ENCODE measurements around the gene SEMA4F.
A peak's percentile ranks its signal among the peaks of the same experiment; 100 is the strongest.

SEMA4F gene

DNA sequence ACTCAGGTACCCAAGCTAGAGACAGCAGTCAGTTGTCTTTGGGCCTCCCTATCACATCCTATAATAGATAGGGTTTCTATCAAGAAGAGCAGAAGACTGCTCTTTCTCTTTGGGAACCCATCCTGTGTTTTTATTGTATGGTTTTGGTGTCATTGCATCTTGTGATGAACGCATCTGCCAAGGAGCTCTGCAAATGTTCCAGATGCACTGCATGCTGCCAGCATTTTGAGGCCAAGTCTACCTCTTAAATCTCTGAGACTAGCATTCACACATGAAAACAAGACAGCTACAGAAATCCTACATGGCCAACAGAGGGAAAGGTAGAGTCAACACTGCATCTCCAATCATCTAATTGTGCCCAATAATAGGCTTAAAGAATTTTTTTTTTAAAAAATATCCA lies 14.0 kb downstream of the SEMA4F start:
- DNase-seq: no peak

DNA sequence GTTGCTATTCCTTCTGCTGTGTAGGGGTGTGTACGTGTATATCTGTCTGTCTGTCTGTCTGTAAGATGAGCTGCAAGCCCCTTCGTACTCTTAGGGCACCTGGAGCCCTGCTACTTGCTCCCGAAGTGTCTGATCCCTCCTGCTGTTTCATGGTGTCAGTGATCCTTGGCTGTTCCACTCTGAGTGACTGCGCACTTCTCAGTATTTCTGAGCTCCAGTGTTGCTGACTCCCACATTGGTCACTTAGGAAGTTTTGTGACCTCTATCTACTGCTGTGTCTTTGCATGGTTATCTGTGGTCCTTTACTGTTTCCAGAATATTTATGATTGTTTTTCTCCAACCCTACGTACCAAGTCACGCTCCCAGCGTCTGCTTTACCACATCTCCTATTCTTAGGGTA lies 16.2 kb downstream of the SEMA4F start:
- DNase-seq: no peak

DNA sequence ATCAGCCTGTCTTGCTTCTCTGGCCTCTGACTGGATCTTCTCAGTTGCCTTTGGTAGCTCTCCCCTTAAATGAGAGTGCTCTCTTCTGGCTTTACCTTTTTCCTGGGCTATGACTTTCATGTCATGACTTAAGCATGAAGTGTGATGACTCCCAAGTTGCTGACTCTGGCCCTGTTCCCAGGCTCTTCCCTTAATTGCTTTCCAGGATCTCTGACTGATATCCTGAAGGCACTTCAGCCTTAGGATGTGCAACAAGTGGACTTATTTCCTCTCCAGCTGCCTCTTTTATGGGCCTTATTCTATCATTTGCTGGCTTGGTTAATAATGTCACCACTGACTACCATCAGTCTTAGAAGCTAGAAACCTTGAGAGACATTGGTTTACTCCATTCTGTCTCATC lies 17.4 kb downstream of the SEMA4F start:
- no peak for DNase-seq

DNA sequence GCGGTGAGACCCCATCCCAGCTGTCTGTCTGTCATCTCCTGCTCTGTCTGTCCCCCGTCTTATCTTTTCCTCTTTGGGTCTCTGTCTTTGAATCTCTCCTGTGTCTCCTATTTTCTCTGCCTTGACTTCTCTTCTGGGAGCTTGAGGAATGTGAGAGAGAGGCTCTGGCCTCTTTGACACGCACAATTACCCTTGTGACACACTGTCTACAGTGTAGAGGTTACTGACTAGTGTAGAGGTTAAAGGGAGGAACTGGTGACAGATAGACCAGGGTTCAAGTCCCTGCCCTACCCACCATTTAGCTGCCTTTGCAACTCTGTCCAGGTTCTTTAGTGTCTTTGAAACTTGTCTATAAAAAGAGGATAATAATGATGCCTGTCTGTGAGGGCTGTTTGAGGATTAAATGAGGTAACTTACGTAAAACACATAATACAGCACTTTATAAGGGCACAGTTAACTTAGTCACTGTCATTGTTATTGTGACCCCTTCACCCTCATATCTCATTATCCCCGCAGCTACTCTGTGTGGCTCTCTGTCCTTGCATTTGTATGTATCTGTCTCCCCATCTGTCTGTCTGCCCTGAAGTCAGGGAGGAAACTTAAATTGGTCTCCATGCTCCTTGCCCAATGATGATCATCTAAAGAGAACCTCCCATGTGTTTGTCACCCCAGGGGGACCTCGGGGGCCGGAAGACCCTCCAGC lies 19.9 kb downstream of the SEMA4F start:
- DNase-seq: no peak

DNA sequence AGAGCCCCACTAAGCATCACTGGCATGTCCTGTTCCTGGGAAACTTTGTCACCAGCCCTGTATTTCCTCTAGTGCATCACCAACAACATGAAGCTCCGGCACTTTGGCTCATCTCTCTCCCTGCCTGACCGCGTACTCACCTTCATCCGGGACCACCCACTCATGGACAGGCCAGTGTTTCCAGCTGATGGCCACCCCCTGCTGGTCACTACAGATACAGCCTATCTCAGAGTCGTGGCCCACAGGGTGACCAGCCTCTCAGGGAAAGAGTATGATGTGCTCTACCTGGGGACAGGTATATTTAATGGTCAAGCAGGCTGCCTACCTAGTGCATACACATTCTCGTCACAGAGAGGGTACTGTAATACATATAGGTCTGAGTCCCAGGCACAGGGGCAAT lies 21.0 kb downstream of the SEMA4F start:
- DNase-seq: no peak

DNA sequence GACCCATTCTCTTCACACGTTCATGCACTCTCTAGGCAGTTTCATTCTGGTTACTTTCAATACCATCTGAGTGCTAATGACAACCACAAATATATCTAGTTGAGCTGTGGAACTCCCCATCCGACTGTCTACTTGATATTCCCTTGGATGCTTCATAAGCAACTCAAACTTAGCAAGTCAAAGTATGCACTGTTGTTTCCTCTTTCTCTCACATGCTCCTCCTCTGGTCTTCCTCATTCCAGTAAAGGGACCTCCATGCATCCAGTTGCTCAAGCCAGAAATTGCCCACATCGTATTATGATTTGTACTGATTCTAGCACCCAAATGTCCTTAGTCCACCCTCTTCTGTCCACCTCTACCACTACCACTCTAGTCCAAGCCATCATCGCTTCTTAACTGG lies 22.3 kb downstream of the SEMA4F start:
- no peak for DNase-seq

DNA sequence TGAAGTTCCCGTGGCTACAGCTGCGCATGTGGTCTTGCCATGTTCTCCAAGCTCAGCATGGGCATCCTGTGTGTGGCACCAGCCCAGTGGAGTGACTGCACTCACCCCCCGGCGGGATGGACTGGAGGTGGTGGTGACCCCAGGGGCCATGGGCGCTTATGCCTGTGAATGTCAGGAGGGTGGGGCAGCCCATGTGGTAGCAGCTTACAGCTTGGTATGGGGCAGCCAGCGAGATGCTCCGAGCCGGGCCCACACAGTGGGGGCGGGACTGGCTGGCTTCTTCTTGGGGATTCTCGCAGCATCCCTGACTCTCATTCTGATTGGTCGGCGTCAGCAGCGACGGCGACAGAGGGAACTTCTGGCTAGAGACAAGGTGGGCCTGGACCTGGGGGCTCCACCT lies 25.6 kb downstream of the SEMA4F start:
- DNase-seq: no peak

DNA sequence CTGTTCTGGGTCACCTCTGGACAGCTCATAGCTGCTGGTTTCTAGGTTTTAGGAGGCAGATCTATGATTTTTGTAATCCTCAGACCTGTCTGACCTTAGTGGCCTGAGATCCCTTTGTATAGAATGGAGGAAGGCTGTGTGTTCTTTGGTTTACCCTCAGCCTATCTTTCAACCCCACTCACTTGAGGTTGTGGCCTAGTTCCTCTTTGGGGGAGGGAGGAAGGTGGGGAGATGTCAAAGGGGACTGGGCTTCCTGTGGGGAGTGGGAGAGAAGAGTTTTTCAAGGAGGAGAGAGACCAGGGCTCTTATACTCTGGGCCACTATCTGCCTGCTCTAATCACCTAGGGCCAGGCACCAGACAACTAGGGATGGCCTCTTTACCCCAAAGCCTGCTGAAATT lies 28.5 kb downstream of the SEMA4F start:
- DNase-seq: no peak

DNA sequence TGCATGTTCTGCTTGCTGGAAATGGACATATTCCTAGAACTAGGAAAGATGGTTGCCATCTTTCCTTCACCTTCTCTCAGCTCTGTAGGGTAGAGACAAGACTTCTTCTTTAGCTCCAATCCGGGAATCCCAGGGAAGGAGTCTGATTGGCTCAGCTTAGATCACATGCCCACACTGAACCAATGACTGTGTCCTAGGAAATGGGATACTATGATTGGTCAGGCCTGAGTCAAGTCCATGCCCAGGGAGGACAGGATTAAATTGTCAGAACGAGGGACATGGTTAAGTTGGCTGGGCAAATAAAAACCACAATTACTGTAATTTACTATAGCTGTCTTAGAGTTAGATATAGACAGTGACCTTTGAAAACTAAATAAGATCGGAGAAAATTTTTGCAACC lies 31.4 kb downstream of the SEMA4F start:
- DNase-seq: no peak

DNA sequence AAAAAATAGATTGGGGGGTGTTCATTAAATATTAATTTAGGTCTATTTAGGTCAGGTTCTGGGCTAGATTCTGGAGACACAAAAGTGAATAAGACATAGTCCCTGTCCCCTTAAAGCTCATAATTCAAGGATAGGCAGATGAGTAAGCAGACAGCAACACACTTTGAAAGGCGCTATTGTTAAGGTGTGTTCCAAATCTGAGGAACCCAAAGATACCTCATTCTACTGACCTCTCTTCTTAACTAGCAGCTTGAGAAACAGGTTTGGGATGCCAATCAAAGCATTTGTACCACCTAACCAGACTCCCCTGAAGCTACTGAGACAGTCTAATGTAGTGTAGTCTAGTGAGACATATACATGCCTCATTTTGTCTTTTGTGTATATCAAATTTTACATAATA lies 34.8 kb downstream of the SEMA4F start:
- DNase-seq: no peak

DNA sequence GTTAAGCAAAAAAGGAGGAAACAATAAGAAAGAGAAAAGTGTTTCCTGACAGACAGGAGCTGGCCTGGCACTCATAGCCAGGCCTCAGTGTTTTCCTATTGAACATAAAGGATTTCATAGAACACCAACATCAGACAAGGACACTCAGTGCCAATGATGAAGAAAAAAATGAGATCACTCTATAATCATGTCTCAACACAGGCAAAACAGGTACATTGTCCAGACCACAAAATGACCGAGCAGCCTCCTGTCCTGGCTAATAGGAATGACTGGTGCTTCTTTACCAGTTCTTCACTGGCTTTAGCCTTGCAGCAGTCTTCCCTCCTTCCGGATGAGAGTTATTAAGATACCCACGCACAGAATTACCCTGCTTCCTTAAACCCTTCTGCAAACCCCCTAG lies 35.6 kb downstream of the SEMA4F start:
- DNase-seq: no peak

DNA sequence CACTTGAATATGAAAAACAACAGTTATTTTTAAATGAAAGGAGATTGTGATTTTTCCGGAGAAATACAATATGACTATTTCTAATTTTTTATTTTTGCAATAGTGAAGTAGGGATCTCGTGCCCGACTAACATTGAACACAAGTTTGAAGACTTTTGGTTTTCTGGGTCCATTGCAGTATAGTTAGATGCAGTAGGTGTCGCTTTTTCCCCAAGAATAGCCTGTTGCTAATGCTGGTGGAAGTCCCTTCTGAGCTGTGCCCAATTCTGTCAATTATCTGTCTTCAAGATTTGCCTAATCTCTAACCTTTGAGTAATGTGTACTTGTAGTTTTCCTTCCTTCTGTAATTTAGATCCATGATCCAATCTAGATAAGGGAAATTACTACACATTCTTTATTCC lies 36.5 kb downstream of the SEMA4F start:
- peak in 8 of 56 donors; percentile 1 to 52 (median 19) for DNase-seq

DNA sequence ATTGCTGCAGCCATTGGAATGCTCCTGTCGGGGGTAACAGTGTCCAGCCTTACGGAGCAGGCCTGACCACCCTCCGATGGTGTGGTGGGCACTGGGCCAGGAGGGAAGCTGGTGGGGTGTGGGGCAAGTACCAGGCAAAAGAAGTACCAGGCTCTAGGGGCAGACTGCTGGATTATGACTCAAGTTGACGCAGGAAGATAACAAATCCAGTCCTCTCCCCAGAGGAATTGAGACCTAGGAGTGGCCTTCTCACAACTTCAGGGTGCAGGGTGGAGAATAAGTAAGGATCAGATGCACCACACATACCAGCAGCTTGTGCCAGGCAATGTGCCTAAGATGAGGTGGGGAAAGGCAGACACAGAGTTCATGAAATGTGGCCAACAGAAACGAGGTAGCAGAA lies 37.9 kb downstream of the SEMA4F start:
- no peak for DNase-seq

DNA sequence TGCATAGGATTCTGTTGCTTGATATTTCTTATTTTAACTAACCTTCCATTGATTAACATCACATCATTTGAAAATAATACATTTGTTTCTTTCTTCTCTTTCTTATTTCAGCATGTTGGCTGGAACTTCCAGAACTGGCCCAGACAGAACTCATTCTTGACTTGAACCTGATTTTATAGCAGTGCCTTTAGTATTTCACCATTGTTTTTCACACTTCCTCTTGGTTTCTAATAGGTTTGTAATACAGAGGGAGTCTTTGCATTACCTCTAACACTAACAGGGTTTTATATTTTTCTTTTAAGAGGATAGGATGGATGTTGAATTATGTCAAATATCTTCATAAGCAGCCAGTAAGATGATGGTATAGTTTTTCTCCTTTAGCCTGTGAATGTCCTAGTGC lies 39.2 kb downstream of the SEMA4F start:
- DNase-seq: no peak

DNA sequence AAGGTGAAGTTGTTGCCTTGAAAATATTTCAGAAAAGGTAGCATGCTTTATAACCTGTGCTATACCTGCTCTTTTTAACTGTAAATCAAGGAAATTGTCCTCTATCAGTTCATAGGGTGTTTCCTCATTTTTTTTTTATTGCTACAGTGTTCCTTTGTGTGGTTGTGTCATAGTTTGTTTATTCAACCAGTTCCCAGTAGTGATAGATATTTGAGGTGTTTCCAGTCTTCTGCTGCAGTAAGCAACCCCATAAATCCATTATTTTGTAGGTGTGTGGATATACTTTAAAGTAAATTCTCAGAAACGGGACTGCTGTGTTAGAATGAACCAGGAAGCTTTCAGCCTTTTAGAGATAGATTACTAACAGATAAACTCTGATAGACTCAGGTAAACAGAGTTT lies 39.6 kb downstream of the SEMA4F start:
- DNase-seq: no peak

DNA sequence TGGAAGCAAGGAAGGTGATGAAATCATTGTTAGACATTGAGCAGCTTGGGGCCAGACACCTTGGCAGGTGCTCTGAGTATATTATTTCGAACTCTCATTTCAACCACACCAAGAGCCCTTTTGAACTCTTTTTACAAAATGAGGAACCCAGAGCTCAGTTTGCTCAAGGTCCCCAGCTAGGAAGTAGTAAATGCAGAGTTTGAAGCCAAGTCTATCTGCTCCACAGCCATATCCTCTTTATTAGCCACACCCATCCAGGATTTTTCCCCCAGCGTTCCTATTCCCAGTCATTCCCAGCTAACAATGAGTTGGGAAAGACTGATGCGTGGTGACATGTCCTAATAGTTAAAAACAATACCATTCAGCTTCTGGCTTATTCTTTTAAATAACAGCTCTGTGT lies 40.2 kb downstream of the SEMA4F start:
- no peak for DNase-seq

DNA sequence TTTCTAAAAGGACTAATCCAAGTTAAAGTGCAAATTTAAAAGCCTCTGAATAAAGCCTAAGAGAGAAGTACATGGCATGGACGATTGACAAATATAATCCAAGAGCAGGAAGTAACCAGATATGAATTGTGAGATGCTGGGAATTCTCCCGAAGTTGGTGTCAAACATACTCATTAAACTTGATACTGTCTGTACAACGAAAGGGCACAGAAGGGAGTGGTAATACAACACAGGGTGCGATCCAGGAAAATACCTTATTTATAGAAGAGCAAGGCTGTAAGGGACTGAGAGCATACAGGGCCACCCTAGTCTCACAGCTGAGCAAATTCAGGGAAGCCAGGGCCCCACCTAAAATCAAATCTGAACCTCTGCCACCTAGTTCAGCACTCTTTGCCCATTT lies 41.6 kb downstream of the SEMA4F start:
- DNase-seq: no peak

DNA sequence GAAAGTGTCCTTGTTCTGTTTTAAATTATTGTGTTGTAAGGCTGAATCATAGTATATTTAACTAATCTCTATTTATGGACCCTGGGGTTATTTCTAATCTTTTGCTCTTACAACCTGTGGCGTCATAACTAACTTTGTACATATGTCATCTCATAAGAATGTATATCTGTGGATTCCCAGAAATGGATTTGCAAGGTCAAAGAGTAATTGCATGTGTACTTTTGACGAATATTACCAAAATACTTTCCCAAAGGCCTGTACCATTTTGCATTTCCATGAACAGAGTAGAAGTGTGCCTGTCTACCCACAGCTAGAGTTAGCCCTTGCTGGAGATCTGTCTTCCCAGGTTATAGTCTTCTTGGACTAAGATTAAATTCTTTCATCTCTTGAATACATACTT lies 42.8 kb downstream of the SEMA4F start:
- DNase-seq: no peak

DNA sequence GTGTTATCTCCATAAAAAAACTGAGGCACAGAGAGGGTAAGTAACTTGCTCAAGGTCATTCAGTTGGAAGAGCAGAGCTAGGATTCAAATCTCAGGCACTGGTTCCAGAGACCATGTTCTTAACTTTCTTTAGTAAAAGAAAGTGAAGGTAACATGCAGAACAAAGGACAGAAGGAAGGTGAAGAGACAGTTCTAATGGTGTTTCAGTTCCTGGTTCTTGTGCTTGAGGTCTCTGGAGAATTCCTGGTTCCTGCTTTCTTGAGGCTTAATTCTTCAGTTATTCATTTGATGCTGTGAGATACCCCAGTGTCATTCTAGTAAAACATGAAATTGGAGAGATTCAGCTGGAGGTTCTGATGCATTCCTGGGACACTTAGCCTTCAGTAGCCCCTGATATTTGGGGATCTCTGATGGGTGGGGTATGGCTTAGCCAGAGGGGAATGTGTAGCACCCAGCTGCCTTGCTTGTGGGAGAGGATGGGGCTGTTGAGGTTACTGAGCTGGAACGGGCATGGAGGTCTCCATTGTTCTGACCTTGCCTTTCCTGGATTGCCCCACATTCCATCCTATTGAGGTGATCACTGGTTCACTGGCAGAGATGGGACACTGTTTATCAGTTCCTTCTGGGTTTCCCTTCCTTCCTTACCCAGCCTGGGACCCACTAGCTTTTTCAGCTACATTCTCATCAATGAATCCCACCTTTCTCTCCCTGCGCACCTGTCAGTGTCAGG lies 46.8 kb downstream of the SEMA4F start:
- no peak for DNase-seq

DNA sequence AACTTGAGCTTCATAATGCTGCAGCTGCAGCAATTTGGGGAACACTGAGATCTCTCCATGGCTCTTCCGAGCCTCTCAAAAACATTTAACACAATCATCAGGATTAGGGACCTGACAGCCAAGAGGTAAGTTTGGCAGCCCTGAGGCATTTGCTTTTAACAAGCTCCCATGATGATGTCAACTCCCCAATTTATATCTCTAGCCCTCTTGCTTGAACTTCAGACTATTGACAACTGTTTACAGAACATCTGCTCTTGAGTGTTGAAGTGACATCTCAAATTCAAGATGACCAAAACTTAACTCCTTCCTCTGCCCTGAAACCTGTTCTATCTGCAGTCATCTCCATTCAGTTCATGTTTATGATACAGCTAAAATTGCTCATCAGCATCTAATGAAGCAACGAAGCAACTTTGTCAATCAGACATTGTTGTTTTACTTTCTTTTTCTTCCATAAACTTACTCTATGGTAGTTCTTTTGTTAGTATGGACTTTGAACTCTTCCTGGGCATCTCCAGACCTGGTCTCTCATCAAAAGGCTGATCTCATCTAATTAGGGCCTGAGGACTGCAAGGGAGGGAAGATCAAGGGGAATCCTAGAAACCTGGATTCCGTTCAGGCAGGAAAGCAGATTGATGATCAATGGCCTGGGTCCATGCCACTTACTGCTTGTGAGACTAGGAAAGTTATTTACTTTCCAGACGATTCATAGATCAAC lies 48.1 kb downstream of the SEMA4F start:
- no peak for DNase-seq

DNA sequence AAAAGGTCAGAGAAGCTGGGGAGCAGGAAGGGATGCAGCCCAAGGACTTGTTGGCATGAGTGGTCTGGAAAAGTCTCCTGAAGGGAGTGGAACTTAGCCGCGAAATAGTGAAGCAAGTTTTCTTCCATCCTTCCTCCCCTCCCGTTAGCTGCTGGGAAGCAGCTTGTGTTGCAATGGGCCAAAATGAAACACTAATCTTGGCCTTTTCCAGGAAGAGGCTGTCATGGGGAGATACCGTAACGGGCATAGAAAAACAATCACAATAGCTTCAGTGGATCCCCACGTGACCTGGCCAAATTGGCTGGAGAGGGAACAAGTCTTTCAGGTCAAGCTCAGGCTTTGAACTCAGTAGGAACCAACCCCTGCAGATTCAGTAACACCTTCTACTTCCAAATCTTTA lies 49.3 kb downstream of the SEMA4F start:
- DNase-seq: no peak

DNA sequence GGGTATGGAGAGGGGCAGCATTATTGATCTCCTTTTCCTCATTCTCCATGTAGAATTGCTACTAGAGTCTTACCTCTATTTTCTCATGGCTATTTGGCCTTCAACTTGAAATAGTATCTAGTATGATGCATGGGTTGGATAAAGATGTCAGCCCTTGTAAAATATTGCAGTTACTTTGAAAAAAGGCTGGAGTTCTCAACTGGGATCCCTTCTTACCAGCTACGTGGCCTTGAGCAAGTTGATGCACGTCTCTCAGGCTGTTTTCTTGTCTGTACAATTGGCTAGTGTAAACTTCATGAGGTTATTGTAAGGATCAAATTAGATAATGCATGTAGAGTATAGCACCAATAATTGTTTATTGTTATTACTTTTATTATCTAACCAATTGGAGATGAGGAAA lies 50.2 kb downstream of the SEMA4F start:
- DNase-seq: no peak

DNA sequence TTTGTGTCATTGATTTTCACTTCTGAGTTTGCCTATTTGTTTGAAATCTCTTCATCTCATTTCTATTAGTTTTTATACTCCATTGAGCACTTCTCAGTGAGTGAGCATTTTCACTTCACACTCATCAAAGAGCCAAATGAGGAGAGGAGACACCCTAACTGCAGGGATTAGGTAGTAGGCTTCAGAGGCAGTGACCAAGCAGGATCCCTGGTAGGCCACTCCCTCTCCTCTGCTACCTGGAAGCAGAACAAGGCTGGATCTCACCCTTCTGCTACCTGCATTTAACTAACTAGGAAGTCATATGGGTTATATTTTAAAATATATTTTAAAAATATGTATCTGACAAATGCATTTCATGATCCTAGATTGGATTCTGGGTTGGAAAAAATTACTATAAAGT lies 52.7 kb downstream of the SEMA4F start:
- DNase-seq: no peak
